Neural cell (in vitro differentiated cells): ENCODE results near the gene HECTD1.

ENCODE experiments used
- EP300 ChIP-seq: fragments of 450-650 bp; conservative IDR thresholded peaks from 2 replicates; pipeline ENCODE4 v1.6.1; 2014; ENCODE audit warnings: antibody characterized with exemption, mild to moderate bottlenecking, moderate library complexity; ENCODE audit not compliant: poor library complexity, severe bottlenecking
- TF ChIP-seq, protein P1 (sequence below): fragments of 450-650 bp; IDR thresholded peaks from 2 replicates; pipeline ENCODE4 v1.5.1; 2014; ENCODE audit warnings: antibody characterized with exemption, mild to moderate bottlenecking, moderate library complexity; ENCODE audit not compliant: poor library complexity, severe bottlenecking

- no peak for TF ChIP-seq EP300
- TF ChIP-seq, protein P1, sequence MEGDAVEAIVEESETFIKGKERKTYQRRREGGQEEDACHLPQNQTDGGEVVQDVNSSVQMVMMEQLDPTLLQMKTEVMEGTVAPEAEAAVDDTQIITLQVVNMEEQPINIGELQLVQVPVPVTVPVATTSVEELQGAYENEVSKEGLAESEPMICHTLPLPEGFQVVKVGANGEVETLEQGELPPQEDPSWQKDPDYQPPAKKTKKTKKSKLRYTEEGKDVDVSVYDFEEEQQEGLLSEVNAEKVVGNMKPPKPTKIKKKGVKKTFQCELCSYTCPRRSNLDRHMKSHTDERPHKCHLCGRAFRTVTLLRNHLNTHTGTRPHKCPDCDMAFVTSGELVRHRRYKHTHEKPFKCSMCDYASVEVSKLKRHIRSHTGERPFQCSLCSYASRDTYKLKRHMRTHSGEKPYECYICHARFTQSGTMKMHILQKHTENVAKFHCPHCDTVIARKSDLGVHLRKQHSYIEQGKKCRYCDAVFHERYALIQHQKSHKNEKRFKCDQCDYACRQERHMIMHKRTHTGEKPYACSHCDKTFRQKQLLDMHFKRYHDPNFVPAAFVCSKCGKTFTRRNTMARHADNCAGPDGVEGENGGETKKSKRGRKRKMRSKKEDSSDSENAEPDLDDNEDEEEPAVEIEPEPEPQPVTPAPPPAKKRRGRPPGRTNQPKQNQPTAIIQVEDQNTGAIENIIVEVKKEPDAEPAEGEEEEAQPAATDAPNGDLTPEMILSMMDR = no peak
These were observed 80.9 kb downstream of the HECTD1 start for GRCh38 chr14:31126680-31127079.
